HepG2 (cell line): ENCODE measurements around the gene NEDD4L. TPM values are rescaled to one million over a fixed set of nuclear protein-coding genes. Genes with fewer than 3 reads are reported as not detected.

Experiments
- ARNT2 ChIP-seq: sonication (generic); formaldehyde crosslinking; IDR thresholded peaks from 2 replicates; pipeline ENCODE4 v1.8.0; 2022; ENCODE audit warnings: mild to moderate bottlenecking, low read depth, missing genetic modification reagents, moderate library complexity
- FOXC1 ChIP-seq: sonication (generic); formaldehyde crosslinking; IDR thresholded peaks from 2 replicates; pipeline ENCODE4 v1.8.0; 2022; ENCODE audit warnings: mild to moderate bottlenecking, missing genetic modification reagents, borderline replicate concordance
- GMEB2 ChIP-seq: IDR thresholded peaks from 2 replicates; pipeline ENCODE4 v1.6.1; 2016; ENCODE audit warnings: missing biosample characterization, missing genetic modification reagents, low read depth
- HINFP ChIP-seq: sonication (generic); formaldehyde crosslinking; IDR thresholded peaks from 2 replicates; pipeline ENCODE4 v1.4.0; 2020; ENCODE audit warnings: low read depth, mild to moderate bottlenecking, missing genetic modification reagents
- HNRNPK ChIP-seq: fragments of 200-400 bp; formaldehyde crosslinking; IDR thresholded peaks from 2 replicates; pipeline ENCODE4 v1.6.1; 2018; ENCODE audit warnings: low read length, low read depth, moderate library complexity, mild to moderate bottlenecking; ENCODE audit not compliant: poor library complexity, severe bottlenecking
- HOXA5 ChIP-seq: sonication (generic); formaldehyde crosslinking; IDR thresholded peaks from 2 replicates; pipeline ENCODE4 v1.4.0; 2020; ENCODE audit warnings: missing genetic modification reagents
- LCORL ChIP-seq, 2 experiments: fragments of 450-650 bp in 1 of 2; sonication (generic) in 1 of 2; formaldehyde crosslinking in 1 of 2; IDR thresholded peaks; 2 replicates each; pipeline versions ENCODE4 v1.5.0 to v1.6.1; 2017 to 2020; ENCODE audit warnings: antibody characterized with exemption in 1 of 2, missing genetic modification reagents in 1 of 2
- MAFF ChIP-seq: IDR thresholded peaks from 2 replicates; pipeline ENCODE4 v1.6.1; 2011; ENCODE audit warnings: low read depth, low read length, improper control_type of control experiment
- MAX ChIP-seq: IDR thresholded peaks from 2 replicates; pipeline ENCODE4 v1.6.1; 2012; ENCODE audit warnings: inconsistent platforms
- NFE2L2 ChIP-seq: fragments of 150-350 bp; IDR thresholded peaks from 2 replicates; pipeline ENCODE4 v1.6.1; 2014; ENCODE audit warnings: low read length
- RELA ChIP-seq: sonication (generic); formaldehyde crosslinking; IDR thresholded peaks from 2 replicates; pipeline ENCODE4 v1.4.0; 2020; ENCODE audit warnings: missing genetic modification reagents
- SAFB2 ChIP-seq: sonication (generic); formaldehyde crosslinking; IDR thresholded peaks from 2 replicates; pipeline ENCODE4 v1.5.1; 2020; ENCODE audit warnings: missing genetic modification reagents, low read depth, mild to moderate bottlenecking, borderline replicate concordance
- SMARCC2 ChIP-seq: fragments of 450-650 bp; IDR thresholded peaks from 2 replicates; pipeline ENCODE4 v1.6.1; 2017; ENCODE audit warnings: antibody characterized with exemption, mild to moderate bottlenecking
- SNAI1 ChIP-seq: sonication (generic); formaldehyde crosslinking; IDR thresholded peaks from 2 replicates; pipeline ENCODE4 v1.5.0; 2020; ENCODE audit warnings: mild to moderate bottlenecking, missing genetic modification reagents, borderline replicate concordance
- SNRNP70 ChIP-seq: fragments of 200-400 bp; formaldehyde crosslinking; IDR thresholded peaks from 2 replicates; pipeline ENCODE4 v1.6.1; 2017; ENCODE audit warnings: mild to moderate bottlenecking, low read depth, low read length, moderate library complexity
- TEAD3 ChIP-seq: optimal IDR thresholded peaks from 2 replicates; pipeline ENCODE3; 2016; ENCODE audit warnings: borderline replicate concordance
- TEF ChIP-seq: sonication (generic); formaldehyde crosslinking; IDR thresholded peaks from 2 replicates; pipeline ENCODE4 v1.5.0; 2020; ENCODE audit warnings: missing genetic modification reagents
- TIGD3 ChIP-seq: sonication (generic); formaldehyde crosslinking; IDR thresholded peaks from 2 replicates; pipeline ENCODE4 v1.5.1; 2020; ENCODE audit warnings: mild to moderate bottlenecking, missing genetic modification reagents, borderline replicate concordance
- XBP1 ChIP-seq: sonication (generic); formaldehyde crosslinking; IDR thresholded peaks from 2 replicates; pipeline ENCODE4 v1.5.0; 2020; ENCODE audit warnings: missing genetic modification reagents
- ZBTB33 ChIP-seq: sonication (generic); formaldehyde crosslinking; IDR thresholded peaks from 2 replicates; pipeline ENCODE4 v1.4.0; 2020; ENCODE audit warnings: missing genetic modification reagents
- ZFP90 ChIP-seq: sonication (generic); formaldehyde crosslinking; IDR thresholded peaks from 2 replicates; pipeline ENCODE4 v1.8.0; 2022; ENCODE audit warnings: missing genetic modification reagents, mild to moderate bottlenecking, inconsistent platforms, borderline replicate concordance
- ZNF24 ChIP-seq: fragments of 450-650 bp; IDR thresholded peaks from 2 replicates; pipeline ENCODE4 v1.6.1; 2017; ENCODE audit warnings: antibody characterized with exemption, mild to moderate bottlenecking
- ZNF605 ChIP-seq: sonication (generic); formaldehyde crosslinking; IDR thresholded peaks from 2 replicates; pipeline ENCODE4 v1.8.0; 2022; ENCODE audit warnings: mild to moderate bottlenecking, missing genetic modification reagents
- ZNF652 ChIP-seq: IDR thresholded peaks from 2 replicates; pipeline ENCODE4 v1.6.1; 2016; ENCODE audit warnings: low read depth, borderline replicate concordance
- polyA plus RNA-seq, 8 experiments: library from polyadenylated mRNA; depleted of rRNA in 3 of 8; stranded (reverse) in 7 of 8; unstranded in 1 of 8; fragments of >200 nt; fragmentation: Illumina TruSeq in 4 of 8; extraction: Trizol in 4 of 8; gene quantifications; 2 replicates each; pipeline versions ENCODE4 v1.2.1 to v1.2.3, GENCODE V29; 2011 to 2016; ENCODE audit warnings: low read depth in 4 of 8, missing spikeins in 1 of 8, mixed read lengths in 1 of 8; ENCODE audit not compliant: insufficient read depth in 1 of 8
- total RNA-seq, 5 experiments: library from RNA; depleted of rRNA; stranded (reverse); fragments of >200 nt; fragmentation: Illumina TruSeq; extraction: Trizol; gene quantifications; 2 replicates each; pipeline ENCODE4 v1.2.3, GENCODE V29; 2016; ENCODE audit warnings: low read depth in 1 of 5

Gene NEDD4L
- total and polyA plus RNA-seq, 2 of the 13 experiments (the other 11 are each of a cell fraction or from before 2014, with no cell fraction given), result 168 to 390 TPM

GRCh38 chr18:58407263-58407648 lies 363.2 kb downstream of the NEDD4L start (continued):
- TF ChIP-seq ARNT2 (CRISPR knock-in tag) (peak; percentile 67; the same call in 1 of the 2 replicates), HOXA5 (CRISPR knock-in tag) (no peak), SAFB2 (no peak; the same call in 1 of the 2 replicates), SNAI1 (no peak), TEF (CRISPR knock-in tag) (no peak), TEAD3 (CRISPR knock-in tag) (peak; percentile 53), GMEB2 (CRISPR knock-in tag) (no peak), ZFP90 (CRISPR knock-in tag) (no peak), MAFF (no peak), TIGD3 (CRISPR knock-in tag) (no peak), XBP1 (no peak), SNRNP70 (no peak), HNRNPK (no peak), HINFP (CRISPR knock-in tag) (no peak), NFE2L2 (no peak), ZNF605 (CRISPR knock-in tag) (no peak), RELA (0 out of 2 replicates have a peak, but pooled peaks have one; percentile 40), ZNF652 (CRISPR knock-in tag) (0 out of 2 replicates have a peak, but pooled peaks have one; percentile 6), SMARCC2 (no peak), FOXC1 (no peak), MAX (no peak), ZBTB33 (CRISPR knock-in tag) (0 out of 2 replicates have a peak, but pooled peaks have one; percentile 17), ZNF24 (no peak), LCORL (IDR thresholded peaks at IDR 0.05) (no peak), LCORL (CRISPR knock-in tag; IDR thresholded peaks at IDR 0.05) (no peak)
